ENCODE results near the gene CDK11B. TPM values are rescaled to one million over a fixed set of nuclear protein-coding genes. Genes with fewer than 3 reads are reported as not detected.
"Not testable (repeated sequence)": the region's sequence is repeated elsewhere in the genome, so short reads cannot be mapped to it uniquely, and the experiment has no call there.

CDK11B gene
- total and polyA plus RNA-seq, 2 of the 8 experiments (the other 6 are each of a cell fraction or from before 2014, with no cell fraction given) = 11.1 to 31.9 TPM

DNA sequence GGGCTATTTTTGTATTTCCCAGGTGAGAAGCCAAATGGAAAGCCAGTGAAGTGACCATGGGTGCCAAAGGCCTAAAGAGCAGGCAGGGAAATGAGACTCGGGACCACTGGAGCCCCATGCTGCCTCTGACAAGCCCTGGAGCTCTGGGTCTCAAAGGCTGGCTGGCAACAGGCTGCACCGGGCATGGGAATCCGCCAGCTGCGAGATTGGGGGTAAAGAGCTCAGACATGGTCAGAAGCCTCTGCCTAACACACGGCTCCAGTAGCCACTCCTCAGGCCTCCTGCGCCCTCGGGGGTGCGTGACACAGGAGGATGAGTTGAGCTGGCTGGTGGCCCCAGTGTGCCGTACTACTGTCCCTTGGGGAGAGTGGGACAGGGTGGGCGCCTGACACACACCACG lies 5.5 kb upstream of the CDK11B start:
- H3K23ac ChIP-seq (ENCODE audit: insufficient read length); POLR2A ChIA-PET (ENCODE audit: partially characterized antibody); H3K23me2 ChIP-seq (ENCODE audit: low read depth, low read length); H3K9ac ChIP-seq (replicated peaks in 1 of 4; ENCODE audit: extremely low read depth in 1 of 4, low read depth in 3 of 4, low read length in 3 of 4); H4K5ac ChIP-seq (ENCODE audit: insufficient read length, low read depth, low read length); H3K79me2 ChIP-seq (ENCODE audit: control insufficient read depth in 1 of 2, insufficient read depth in 2 of 2, low read length in 2 of 2); H3K14ac ChIP-seq (ENCODE audit: insufficient read length); H3K18ac ChIP-seq (ENCODE audit: extremely low read depth, low read length); H4K8ac ChIP-seq (ENCODE audit: extremely low read depth, insufficient read depth, low read length); H2BK15ac ChIP-seq (ENCODE audit: low read length); H3K27ac ChIP-seq (ENCODE audit: low read depth, low read length); DNase-seq (ENCODE audit: low read depth in 1 of 2, low spot score in 2 of 2); H3K79me1 ChIP-seq (ENCODE audit: low read depth, low read length); H2BK12ac ChIP-seq (ENCODE audit: low read depth, low read length); H2BK20ac ChIP-seq (ENCODE audit: low read length); FAIRE-seq; H2AK5ac ChIP-seq (ENCODE audit: low read depth, low read length); H3K4me2 ChIP-seq (ENCODE audit: insufficient read depth in 1 of 2, low read depth in 2 of 2, low read length in 2 of 2); H3K4me1 ChIP-seq (replicated peaks in 1 of 4; ENCODE audit: control insufficient read depth in 3 of 4, insufficient read depth in 4 of 4, low read length in 3 of 4); H3K56ac ChIP-seq (replicated peaks; ENCODE audit: insufficient read length, low read depth, low read length); H3K4me3 ChIP-seq (ENCODE audit: extremely low read depth in 1 of 4, insufficient read depth in 2 of 4, low read depth in 3 of 4, low read length in 4 of 4); H4K20me1 ChIP-seq (replicated peaks in 1 of 2; ENCODE audit: control insufficient read depth in 1 of 2, insufficient read depth in 2 of 2, low read length in 2 of 2); H2BK120ac ChIP-seq (replicated peaks; ENCODE audit: low read depth, low read length); H2AFZ ChIP-seq (ENCODE audit: low read length); H3K9me3 ChIP-seq (ENCODE audit: insufficient read depth in 2 of 2, low read depth in 1 of 2, low read length in 1 of 2); H3K4ac ChIP-seq (replicated peaks; ENCODE audit: insufficient read length, low read depth, low read length); H2BK5ac ChIP-seq (ENCODE audit: low read depth, low read length); H4K91ac ChIP-seq (replicated peaks; ENCODE audit: insufficient read length, low read length); H3K27me3 ChIP-seq (replicated peaks in 1 of 4; ENCODE audit: control insufficient read depth in 3 of 4, extremely low read depth in 1 of 4, insufficient read depth in 3 of 4, low read length in 3 of 4): not testable (repeated sequence)
- 44% methylated on average over 1 of the region's 11 CpGs; no CpG with 5 or more reads in 1 of the 2 experiments for WGBS, 2 experiments (ENCODE audit: extremely low coverage in 1 of 2, insufficient coverage in 1 of 2, insufficient read length in 1 of 2, insufficient replicate concordance in 2 of 2, low coverage in 1 of 2, low lambda C conversion rate in 2 of 2, missing lambda C conversion rate in 1 of 2)
- peaks cover 0 to 17% (median 8%) of the 10 kb centered on the region in 4 experiments; a peak in 5 of 8 replicates for H3K36me3 ChIP-seq (ENCODE audit: control insufficient read depth in 2 of 4, insufficient read depth in 4 of 4, low read length in 3 of 4)
- CTCF ChIA-PET (ENCODE audit: partially characterized antibody) = interaction anchor here (2.2 kb wide), 1 partner anchor 10 kb away, joined by 10 read pairs; no protein-coding TSS in a partner anchor
